Fibroblast of lung (primary cell): ENCODE data around the gene TLCD4.

Source experiments
- CTCF ChIP-seq, 2 donors: IDR thresholded peaks in 1 of 2; conservative IDR thresholded peaks in 1 of 2; 1 replicate in 1 of 2; 2 replicates in 1 of 2; pipeline ENCODE4 v1.5.1; 2011 to 2012; ENCODE audit warnings: low read length in 2 of 2, control low read depth in 1 of 2, inconsistent platforms in 1 of 2, low read depth in 1 of 2, mild to moderate bottlenecking in 1 of 2
- EZH2 ChIP-seq: IDR thresholded peaks from 2 replicates; pipeline ENCODE4 v1.5.1; 2012; ENCODE audit warnings: low read length, control low read depth, mild to moderate bottlenecking; ENCODE audit errors: missing control alignments

- TF ChIP-seq CTCF (conservative IDR thresholded peaks at IDR 0.05 in 1 of 2, IDR thresholded peaks at IDR 0.05 in 1 of 2; ENCODE audit: low read depth in 1 of 2, low read length in 2 of 2) (no peak), EZH2 (no peak)
These were observed 8.4 kb upstream of the TLCD4 start for GRCh38 chr1:95108792-95109191.
